HEK293 (cell line): ENCODE results near the gene PLEKHJ1.
A peak's percentile ranks its signal among the peaks of the same experiment; 100 is the strongest.

ENCODE experiments used
- CTCF ChIA-PET: fragments of 350-600 bp; formaldehyde crosslinking; extraction: SDS; loops from one replicate; lab custom pipeline; 2021; ENCODE audit warnings: antibody characterized with exemption; lab: Yijun Ruan, JAX
- POLR2A ChIA-PET: fragments of 300-600 bp; formaldehyde crosslinking; extraction: SDS; loops from one replicate; lab custom pipeline; 2020; ENCODE audit warnings: antibody characterized with exemption, inconsistent platforms; lab: Yijun Ruan, JAX
- H3K27ac ChIP-seq: fragments of 200-500 bp; sonication (Bioruptor generic); 2 replicates; pipeline ENCODE4 v1.5.1; 2014; ENCODE audit warnings: low read depth, low read length, control low read depth, inconsistent platforms; ENCODE audit errors: extremely low read depth
- H3K36me3 ChIP-seq, 2 experiments: fragments of 200-500 bp in 1 of 2; sonication (Bioruptor generic) in 1 of 2; 1 replicate in 1 of 2; 2 replicates in 1 of 2; pipeline ENCODE4 v1.5.1; 2014 to 2017; ENCODE audit warnings: inconsistent platforms in 2 of 2, low read length in 2 of 2; ENCODE audit not compliant: control insufficient read depth in 2 of 2, insufficient read depth in 1 of 2
- H3K4me1 ChIP-seq: fragments of 200-500 bp; sonication (Bioruptor generic); 2 replicates; pipeline ENCODE4 v1.5.1; 2014; ENCODE audit warnings: mild to moderate bottlenecking, low read length, inconsistent platforms; ENCODE audit not compliant: control insufficient read depth, insufficient read depth
- H3K4me3 ChIP-seq: 2 replicates; pipeline ENCODE4 v1.5.1; 2011; ENCODE audit warnings: low read depth, mild to moderate bottlenecking, control low read depth, low read length, moderate library complexity
- H3K9me3 ChIP-seq: fragments of 200-500 bp; sonication (Bioruptor generic); 2 replicates; pipeline ENCODE4 v1.5.1; 2014; ENCODE audit warnings: low read depth, low read length, inconsistent platforms; ENCODE audit not compliant: control insufficient read depth, insufficient read depth
- GFI1B ChIP-seq: fragments of 450-650 bp; formaldehyde crosslinking; IDR thresholded peaks from 2 replicates; pipeline ENCODE4 v1.5.1; 2016; ENCODE audit warnings: missing biosample characterization, missing genetic modification characterization
- HOXD13 ChIP-seq: sonication (generic); formaldehyde crosslinking; IDR thresholded peaks from 2 replicates; pipeline ENCODE4 v1.8.0; 2022; ENCODE audit warnings: missing genetic modification reagents, borderline replicate concordance
- KLF10 ChIP-seq: fragments of 450-650 bp; IDR thresholded peaks from 2 replicates; pipeline ENCODE4 v1.5.1; 2018; ENCODE audit warnings: missing biosample characterization, mild to moderate bottlenecking, missing genetic modification characterization
- KLF16 ChIP-seq: fragments of 450-650 bp; formaldehyde crosslinking; IDR thresholded peaks from 2 replicates; pipeline ENCODE4 v1.5.1; 2017; ENCODE audit warnings: missing biosample characterization, missing genetic modification characterization
- KLF7 ChIP-seq: fragments of 450-650 bp; formaldehyde crosslinking; IDR thresholded peaks from 2 replicates; pipeline ENCODE4 v1.5.1; 2016; ENCODE audit warnings: missing biosample characterization, missing genetic modification characterization, borderline replicate concordance
- MEIS1 ChIP-seq: sonication (generic); formaldehyde crosslinking; IDR thresholded peaks from 2 replicates; pipeline ENCODE4 v1.8.1; 2022; ENCODE audit warnings: missing genetic modification reagents, mild to moderate bottlenecking, borderline replicate concordance
- SCRT2 ChIP-seq: fragments of 450-650 bp; formaldehyde crosslinking; IDR thresholded peaks from 2 replicates; pipeline ENCODE4 v1.5.1; 2016; ENCODE audit warnings: missing biosample characterization, missing genetic modification characterization
- SP2 ChIP-seq: fragments of 450-650 bp; formaldehyde crosslinking; IDR thresholded peaks from 2 replicates; pipeline ENCODE4 v1.5.1; 2016; ENCODE audit warnings: missing biosample characterization, missing genetic modification characterization
- WT1 ChIP-seq: fragments of 450-650 bp; formaldehyde crosslinking; IDR thresholded peaks from 2 replicates; pipeline ENCODE4 v1.5.1; 2016; ENCODE audit warnings: missing biosample characterization, missing genetic modification characterization
- YY1 ChIP-seq: fragments of 450-650 bp; formaldehyde crosslinking; IDR thresholded peaks from 2 replicates; pipeline ENCODE4 v1.5.1; 2018; ENCODE audit warnings: missing biosample characterization, missing genetic modification characterization
- ZBTB1 ChIP-seq: fragments of 450-650 bp; formaldehyde crosslinking; IDR thresholded peaks from 2 replicates; pipeline ENCODE4 v1.5.1; 2016; ENCODE audit warnings: missing biosample characterization, missing genetic modification characterization
- ZFP3 ChIP-seq: fragments of 450-650 bp; formaldehyde crosslinking; IDR thresholded peaks from 2 replicates; pipeline ENCODE4 v1.5.1; 2016; ENCODE audit warnings: low read depth, missing biosample characterization, missing genetic modification characterization
- ZNF184 ChIP-seq: fragments of 450-650 bp; IDR thresholded peaks from 2 replicates; pipeline ENCODE4 v1.5.1; 2018; ENCODE audit warnings: missing biosample characterization, mild to moderate bottlenecking, missing genetic modification characterization
- ZNF221 ChIP-seq: fragments of 450-650 bp; formaldehyde crosslinking; IDR thresholded peaks from 2 replicates; pipeline ENCODE4 v1.5.1; 2017; ENCODE audit warnings: missing biosample characterization, missing genetic modification characterization, borderline replicate concordance
- ZNF302 ChIP-seq: fragments of 450-650 bp; formaldehyde crosslinking; IDR thresholded peaks from 2 replicates; pipeline ENCODE4 v1.5.1; 2016; ENCODE audit warnings: missing biosample characterization, missing genetic modification characterization, low read depth
- ZNF311 ChIP-seq: fragments of 450-650 bp; formaldehyde crosslinking; IDR thresholded peaks from 2 replicates; pipeline ENCODE4 v1.5.1; 2017; ENCODE audit warnings: missing biosample characterization, missing genetic modification characterization, borderline replicate concordance
- ZNF324 ChIP-seq: fragments of 450-650 bp; formaldehyde crosslinking; IDR thresholded peaks from 2 replicates; pipeline ENCODE4 v1.5.1; 2016; ENCODE audit warnings: missing biosample characterization, missing genetic modification characterization
- ZNF394 ChIP-seq: fragments of 450-650 bp; formaldehyde crosslinking; IDR thresholded peaks from 2 replicates; pipeline ENCODE4 v1.5.1; 2016; ENCODE audit warnings: missing biosample characterization, missing genetic modification characterization, mild to moderate bottlenecking, moderate library complexity, borderline replicate concordance
- ZNF501 ChIP-seq: fragments of 450-650 bp; formaldehyde crosslinking; IDR thresholded peaks from 2 replicates; pipeline ENCODE4 v1.5.1; 2016; ENCODE audit warnings: missing biosample characterization, missing genetic modification characterization
- ZNF514 ChIP-seq: fragments of 450-650 bp; formaldehyde crosslinking; IDR thresholded peaks from 2 replicates; pipeline ENCODE4 v1.5.1; 2016; ENCODE audit warnings: missing biosample characterization, missing genetic modification characterization
- ZNF544 ChIP-seq: fragments of 450-650 bp; formaldehyde crosslinking; IDR thresholded peaks from 2 replicates; pipeline ENCODE4 v1.5.0; 2017; ENCODE audit warnings: missing biosample characterization, missing genetic modification characterization
- ZNF548 ChIP-seq: fragments of 450-650 bp; formaldehyde crosslinking; IDR thresholded peaks from 2 replicates; pipeline ENCODE4 v1.5.1; 2016; ENCODE audit warnings: missing biosample characterization, missing genetic modification characterization
- ZNF558 ChIP-seq: fragments of 450-650 bp; formaldehyde crosslinking; IDR thresholded peaks from 2 replicates; pipeline ENCODE4 v1.5.1; 2016; ENCODE audit warnings: missing biosample characterization, missing genetic modification characterization
- ZNF747 ChIP-seq: fragments of 450-650 bp; formaldehyde crosslinking; IDR thresholded peaks from 2 replicates; pipeline ENCODE4 v1.5.1; 2016; ENCODE audit warnings: missing biosample characterization, missing genetic modification characterization
- ZNF777 ChIP-seq: fragments of 450-650 bp; formaldehyde crosslinking; IDR thresholded peaks from 2 replicates; pipeline ENCODE4 v1.5.1; 2017; ENCODE audit warnings: missing biosample characterization, missing genetic modification characterization, borderline replicate concordance
- TF ChIP-seq, protein P1 (sequence below): fragments of 450-650 bp; formaldehyde crosslinking; IDR thresholded peaks from 2 replicates; pipeline ENCODE4 v1.5.1; 2017; ENCODE audit warnings: missing biosample characterization, missing genetic modification characterization
- TF ChIP-seq, protein P2 (sequence below): fragments of 450-650 bp; formaldehyde crosslinking; conservative IDR thresholded peaks from 2 replicates; pipeline ENCODE4 v1.5.1; 2016; ENCODE audit warnings: low read depth, missing biosample characterization, missing genetic modification characterization
- TF ChIP-seq, protein P3 (sequence below): fragments of 450-650 bp; formaldehyde crosslinking; IDR thresholded peaks from 2 replicates; pipeline ENCODE4 v1.5.1; 2016; ENCODE audit warnings: missing biosample characterization, missing genetic modification characterization
- TF ChIP-seq, protein P4 (sequence below): fragments of 450-650 bp; formaldehyde crosslinking; IDR thresholded peaks from 2 replicates; pipeline ENCODE4 v1.5.1; 2016; ENCODE audit warnings: missing biosample characterization, missing genetic modification characterization
- TF ChIP-seq, protein P5 (sequence below): fragments of 450-650 bp; IDR thresholded peaks from 2 replicates; pipeline ENCODE4 v1.5.1; 2018; ENCODE audit warnings: missing biosample characterization, mild to moderate bottlenecking, missing genetic modification characterization

Gene PLEKHJ1

DNA sequence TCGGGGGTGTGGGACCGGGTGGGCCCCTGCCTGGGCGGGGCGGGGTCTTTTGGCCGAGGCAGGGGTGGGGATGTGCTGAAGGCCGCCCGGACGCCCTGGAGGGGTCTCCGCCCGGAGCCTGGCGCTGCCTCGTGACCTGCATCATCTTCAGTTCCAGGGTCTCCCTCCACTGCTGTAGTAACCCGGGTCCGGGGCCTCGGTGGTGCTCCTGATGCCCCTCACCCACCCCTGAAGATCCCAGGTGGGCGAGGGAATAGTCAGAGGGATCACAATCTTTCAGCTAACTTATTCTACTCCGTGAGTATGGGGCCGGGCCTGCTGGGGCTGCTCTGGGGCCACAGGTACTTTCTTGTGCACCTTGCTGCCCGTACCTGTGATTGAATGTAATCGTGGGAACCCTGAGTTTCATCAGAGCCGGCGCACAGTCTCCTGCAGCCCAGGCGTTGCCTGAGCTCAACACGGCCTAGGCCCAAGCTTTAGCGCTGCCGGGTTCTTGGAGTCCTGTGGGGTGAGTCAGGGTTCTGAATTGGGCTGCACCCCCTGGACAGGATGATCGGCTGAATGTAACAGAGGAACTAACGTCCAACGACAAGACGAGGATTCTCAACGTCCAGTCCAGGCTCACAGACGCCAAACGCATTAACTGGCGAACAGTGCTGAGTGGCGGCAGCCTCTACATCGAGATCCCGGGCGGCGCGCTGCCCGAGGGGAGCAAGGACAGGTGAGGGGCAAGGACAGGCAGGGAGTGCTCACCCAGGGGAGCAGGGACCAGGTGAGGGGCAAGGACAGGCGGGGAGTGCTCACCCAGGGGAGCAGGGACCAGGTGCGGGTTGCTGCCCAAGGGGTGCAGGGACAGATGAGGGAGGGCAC, 35.3 kb upstream of the PLEKHJ1 start:
- Histone ChIP-seq H3K4me1 (0 out of 2 replicates have a peak, but pooled peaks cover 5% of the 10 kb centered on the region), H3K36me3 (peaks cover 6 to 32% of the 10 kb centered on the region in 2 experiments; a peak in 2 of 3 replicates), H3K9me3 (no peaks in the 10 kb centered on the region), H3K27ac (peak overlapping the region; percentile 98), H3K4me3 (peak overlapping the region; percentile 99)
- CTCF ChIA-PET: interaction anchor here (0.5 to 1.2 kb wide), 8 partner anchors 10 to 365 kb away, joined by 3 to 6 read pairs (median 4); no protein-coding TSS in a partner anchor
- POLR2A ChIA-PET: interaction anchor here (1.1 to 3.4 kb wide), 2 partner anchors 57 to 205 kb away, joined by 4 to 18 read pairs; partner anchors contain the start of genes GADD45B, LSM7 and SPPL2B
- TF ChIP-seq KLF10 (no peak; the same call in 1 of the 2 replicates), ZNF747 (tag by site-specific recombination) (no peak), SCRT2 (no peak), ZNF221 (tag by site-specific recombination) (no peak), SP2 (tag by site-specific recombination) (no peak), ZNF302 (tag by site-specific recombination) (no peak), ZNF514 (no peak), MEIS1 (CRISPR knock-in tag) (no peak), KLF16 (tag by site-specific recombination) (no peak), ZNF501 (tag by site-specific recombination) (no peak), ZBTB1 (tag by site-specific recombination) (no peak), ZFP3 (tag by site-specific recombination) (no peak), WT1 (tag by site-specific recombination) (no peak), YY1 (tag by site-specific recombination) (no peak), ZNF311 (tag by site-specific recombination) (no peak), ZNF558 (tag by site-specific recombination) (no peak), ZNF548 (tag by site-specific recombination) (no peak), ZNF544 (no peak), ZNF324 (tag by site-specific recombination) (no peak), ZNF777 (tag by site-specific recombination) (no peak), GFI1B (no peak), ZNF184 (no peak), ZNF394 (tag by site-specific recombination) (no peak; the same call in 1 of the 2 replicates), KLF7 (no peak), HOXD13 (CRISPR knock-in tag) (no peak)
- TF ChIP-seq, protein P1, sequence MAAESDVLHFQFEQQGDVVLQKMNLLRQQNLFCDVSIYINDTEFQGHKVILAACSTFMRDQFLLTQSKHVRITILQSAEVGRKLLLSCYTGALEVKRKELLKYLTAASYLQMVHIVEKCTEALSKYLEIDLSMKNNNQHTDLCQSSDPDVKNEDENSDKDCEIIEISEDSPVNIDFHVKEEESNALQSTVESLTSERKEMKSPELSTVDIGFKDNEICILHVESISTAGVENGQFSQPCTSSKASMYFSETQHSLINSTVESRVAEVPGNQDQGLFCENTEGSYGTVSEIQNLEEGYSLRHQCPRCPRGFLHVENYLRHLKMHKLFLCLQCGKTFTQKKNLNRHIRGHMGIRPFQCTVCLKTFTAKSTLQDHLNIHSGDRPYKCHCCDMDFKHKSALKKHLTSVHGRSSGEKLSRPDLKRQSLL (tag by site-specific recombination): no peak
- TF ChIP-seq, protein P2, sequence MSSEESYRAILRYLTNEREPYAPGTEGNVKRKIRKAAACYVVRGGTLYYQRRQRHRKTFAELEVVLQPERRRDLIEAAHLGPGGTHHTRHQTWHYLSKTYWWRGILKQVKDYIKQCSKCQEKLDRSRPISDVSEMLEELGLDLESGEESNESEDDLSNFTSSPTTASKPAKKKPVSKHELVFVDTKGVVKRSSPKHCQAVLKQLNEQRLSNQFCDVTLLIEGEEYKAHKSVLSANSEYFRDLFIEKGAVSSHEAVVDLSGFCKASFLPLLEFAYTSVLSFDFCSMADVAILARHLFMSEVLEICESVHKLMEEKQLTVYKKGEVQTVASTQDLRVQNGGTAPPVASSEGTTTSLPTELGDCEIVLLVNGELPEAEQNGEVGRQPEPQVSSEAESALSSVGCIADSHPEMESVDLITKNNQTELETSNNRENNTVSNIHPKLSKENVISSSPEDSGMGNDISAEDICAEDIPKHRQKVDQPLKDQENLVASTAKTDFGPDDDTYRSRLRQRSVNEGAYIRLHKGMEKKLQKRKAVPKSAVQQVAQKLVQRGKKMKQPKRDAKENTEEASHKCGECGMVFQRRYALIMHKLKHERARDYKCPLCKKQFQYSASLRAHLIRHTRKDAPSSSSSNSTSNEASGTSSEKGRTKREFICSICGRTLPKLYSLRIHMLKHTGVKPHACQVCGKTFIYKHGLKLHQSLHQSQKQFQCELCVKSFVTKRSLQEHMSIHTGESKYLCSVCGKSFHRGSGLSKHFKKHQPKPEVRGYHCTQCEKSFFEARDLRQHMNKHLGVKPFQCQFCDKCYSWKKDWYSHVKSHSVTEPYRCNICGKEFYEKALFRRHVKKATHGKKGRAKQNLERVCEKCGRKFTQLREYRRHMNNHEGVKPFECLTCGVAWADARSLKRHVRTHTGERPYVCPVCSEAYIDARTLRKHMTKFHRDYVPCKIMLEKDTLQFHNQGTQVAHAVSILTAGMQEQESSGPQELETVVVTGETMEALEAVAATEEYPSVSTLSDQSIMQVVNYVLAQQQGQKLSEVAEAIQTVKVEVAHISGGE (tag by site-specific recombination): peak; percentile 31; the same call in 1 of the 2 replicates
- TF ChIP-seq, protein P3, sequence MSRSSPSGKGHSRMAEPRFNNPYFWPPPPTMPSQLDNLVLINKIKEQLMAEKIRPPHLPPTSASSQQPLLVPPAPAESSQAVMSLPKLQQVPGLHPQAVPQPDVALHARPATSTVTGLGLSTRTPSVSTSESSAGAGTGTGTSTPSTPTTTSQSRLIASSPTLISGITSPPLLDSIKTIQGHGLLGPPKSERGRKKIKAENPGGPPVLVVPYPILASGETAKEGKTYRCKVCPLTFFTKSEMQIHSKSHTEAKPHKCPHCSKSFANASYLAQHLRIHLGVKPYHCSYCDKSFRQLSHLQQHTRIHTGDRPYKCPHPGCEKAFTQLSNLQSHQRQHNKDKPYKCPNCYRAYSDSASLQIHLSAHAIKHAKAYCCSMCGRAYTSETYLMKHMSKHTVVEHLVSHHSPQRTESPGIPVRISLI (tag by site-specific recombination): no peak
- TF ChIP-seq, protein P4, sequence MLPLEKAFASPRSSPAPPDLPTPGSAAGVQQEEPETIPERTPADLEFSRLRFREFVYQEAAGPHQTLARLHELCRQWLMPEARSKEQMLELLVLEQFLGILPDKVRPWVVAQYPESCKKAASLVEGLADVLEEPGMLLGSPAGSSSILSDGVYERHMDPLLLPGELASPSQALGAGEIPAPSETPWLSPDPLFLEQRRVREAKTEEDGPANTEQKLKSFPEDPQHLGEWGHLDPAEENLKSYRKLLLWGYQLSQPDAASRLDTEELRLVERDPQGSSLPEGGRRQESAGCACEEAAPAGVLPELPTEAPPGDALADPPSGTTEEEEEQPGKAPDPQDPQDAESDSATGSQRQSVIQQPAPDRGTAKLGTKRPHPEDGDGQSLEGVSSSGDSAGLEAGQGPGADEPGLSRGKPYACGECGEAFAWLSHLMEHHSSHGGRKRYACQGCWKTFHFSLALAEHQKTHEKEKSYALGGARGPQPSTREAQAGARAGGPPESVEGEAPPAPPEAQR (tag by site-specific recombination): no peak
- TF ChIP-seq, protein P5, sequence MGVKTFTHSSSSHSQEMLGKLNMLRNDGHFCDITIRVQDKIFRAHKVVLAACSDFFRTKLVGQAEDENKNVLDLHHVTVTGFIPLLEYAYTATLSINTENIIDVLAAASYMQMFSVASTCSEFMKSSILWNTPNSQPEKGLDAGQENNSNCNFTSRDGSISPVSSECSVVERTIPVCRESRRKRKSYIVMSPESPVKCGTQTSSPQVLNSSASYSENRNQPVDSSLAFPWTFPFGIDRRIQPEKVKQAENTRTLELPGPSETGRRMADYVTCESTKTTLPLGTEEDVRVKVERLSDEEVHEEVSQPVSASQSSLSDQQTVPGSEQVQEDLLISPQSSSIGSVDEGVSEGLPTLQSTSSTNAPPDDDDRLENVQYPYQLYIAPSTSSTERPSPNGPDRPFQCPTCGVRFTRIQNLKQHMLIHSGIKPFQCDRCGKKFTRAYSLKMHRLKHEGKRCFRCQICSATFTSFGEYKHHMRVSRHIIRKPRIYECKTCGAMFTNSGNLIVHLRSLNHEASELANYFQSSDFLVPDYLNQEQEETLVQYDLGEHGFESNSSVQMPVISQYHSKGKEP (tag by site-specific recombination): no peak
